Osteoblast (primary cell): Measurements from ENCODE around the gene AKAP11. TPM values are rescaled to one million over a fixed set of nuclear protein-coding genes. Genes with fewer than 3 reads are reported as not detected.

ENCODE experiments used
- DNase-seq: peaks from one replicate; pipeline ENCODE4 v3.0.0; 2011; ENCODE audit warnings: low spot score, mixed read lengths; ENCODE audit not compliant: insufficient read length; ENCODE audit errors: missing footprints
- H2AFZ ChIP-seq: 2 replicates; pipeline ENCODE4 v1.6.0; 2011; ENCODE audit warnings: mild to moderate bottlenecking, low read length
- H3K27ac ChIP-seq: 2 replicates; pipeline ENCODE4 v1.5.1; 2011; ENCODE audit warnings: mild to moderate bottlenecking, low read depth, low read length, moderate library complexity
- H3K27me3 ChIP-seq: 2 replicates; pipeline ENCODE4 v1.6.0; 2012; ENCODE audit warnings: mild to moderate bottlenecking, control low read depth, inconsistent platforms, low read length, moderate library complexity; ENCODE audit not compliant: insufficient read depth
- H3K36me3 ChIP-seq: 2 replicates; pipeline ENCODE4 v1.5.1; 2011; ENCODE audit warnings: mild to moderate bottlenecking, low read length, control low read depth, moderate library complexity; ENCODE audit not compliant: insufficient read depth
- H3K4me1 ChIP-seq: 2 replicates; pipeline ENCODE4 v1.5.1; 2011; ENCODE audit warnings: mild to moderate bottlenecking, low read length, control low read depth, moderate library complexity; ENCODE audit not compliant: insufficient read depth
- H3K4me2 ChIP-seq: 2 replicates; pipeline ENCODE4 v1.6.0; 2011; ENCODE audit warnings: mild to moderate bottlenecking, low read length; ENCODE audit not compliant: insufficient read depth
- H3K4me3 ChIP-seq: fragments of 200-600 bp; sonication (generic); 3 replicates; pipeline ENCODE4 v1.5.1; 2012; ENCODE audit warnings: mild to moderate bottlenecking, low read length, inconsistent platforms; ENCODE audit not compliant: insufficient read depth
- H3K79me2 ChIP-seq: 2 replicates; pipeline ENCODE4 v1.6.0; 2012; ENCODE audit warnings: mild to moderate bottlenecking, low read length, control low read depth, inconsistent platforms; ENCODE audit not compliant: insufficient read depth
- H3K9me3 ChIP-seq: 2 replicates; pipeline ENCODE4 v1.5.1; 2011; ENCODE audit warnings: low read depth, low read length, control low read depth
- H4K20me1 ChIP-seq: 2 replicates; pipeline ENCODE4 v1.6.0; 2012; ENCODE audit warnings: mild to moderate bottlenecking, low read length, control low read depth; ENCODE audit not compliant: insufficient read depth
- total RNA-seq: library from RNA; depleted of rRNA; stranded (reverse); fragments of >200 nt; gene quantifications from 2 replicates; pipeline ENCODE4 v1.2.3, GENCODE V29; 2012
- TF ChIP-seq, protein P1 (sequence below): IDR thresholded peaks from 2 replicates; pipeline ENCODE4 v1.5.1; 2011; ENCODE audit warnings: mild to moderate bottlenecking, low read depth, low read length, moderate library complexity; ENCODE audit errors: extremely low read depth

The AKAP11 gene
- total RNA-seq, 1 donor = 29.3 TPM

DNA sequence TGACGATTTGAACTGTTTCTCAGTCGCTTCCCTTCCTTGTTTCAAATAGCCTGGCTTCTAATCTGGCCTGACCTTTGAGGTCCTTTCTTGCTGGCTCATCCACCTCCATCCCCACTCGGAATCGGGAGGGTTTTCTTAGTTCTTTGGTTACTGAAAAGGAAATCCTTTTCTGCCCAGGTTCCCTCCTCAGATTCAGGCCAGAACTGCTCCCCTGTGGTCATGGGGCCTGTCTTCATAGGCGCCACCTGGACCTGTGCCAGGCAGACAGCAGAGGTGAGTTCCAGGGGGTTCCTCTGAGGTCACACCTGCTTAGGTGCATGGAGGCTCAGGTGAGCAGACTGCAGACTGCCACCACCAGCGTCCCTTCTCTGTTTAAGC, 62.4 kb downstream of the AKAP11 start:
- H3K4me2 ChIP-seq = peak overlapping the region; percentile 56

DNA sequence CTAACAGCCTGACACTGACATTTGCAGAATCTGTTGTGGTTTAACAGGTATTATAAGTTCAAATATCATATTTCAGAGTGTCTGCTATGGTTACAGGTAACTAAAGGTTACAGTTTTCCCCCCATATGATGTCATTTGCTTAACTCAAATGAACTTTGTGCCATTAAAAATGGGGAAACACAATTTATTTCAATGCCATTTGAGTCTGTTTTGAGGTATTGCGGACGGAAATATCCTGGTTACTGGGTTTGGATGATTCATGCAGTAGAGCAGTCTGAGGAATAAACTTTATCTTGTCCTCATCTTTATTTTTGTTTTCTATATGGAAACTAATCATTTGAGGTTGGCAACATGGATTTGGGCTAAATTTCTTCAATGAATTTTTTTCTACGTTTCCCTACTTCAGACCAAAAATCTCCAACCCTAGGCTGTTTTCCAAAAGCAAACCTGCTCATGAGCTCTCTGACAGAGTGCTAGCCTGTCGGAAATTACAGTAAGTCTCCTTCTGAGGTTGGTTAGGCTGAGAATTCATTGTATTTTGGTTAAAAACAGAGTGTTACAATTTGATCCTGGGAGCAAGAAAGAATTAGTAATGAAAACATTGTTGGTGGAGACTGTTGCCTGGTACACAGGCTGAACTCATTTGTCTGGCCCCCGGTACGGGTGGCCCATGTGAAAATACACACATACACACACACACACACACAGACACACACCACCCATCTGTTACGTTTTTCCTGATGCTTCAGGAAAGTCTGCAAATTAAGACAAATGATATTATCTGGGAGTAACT, 66.1 kb downstream of the AKAP11 start:
- Histone ChIP-seq H3K9me3 (no peaks in the 10 kb centered on the region), H4K20me1 (no peaks in the 10 kb centered on the region), H3K4me3 (no peak overlapping the region), H3K27me3 (peaks cover 12% of the 10 kb centered on the region), H3K27ac (no peak overlapping the region), H3K4me1 (no peaks in the 10 kb centered on the region), H2AFZ (no peak overlapping the region), H3K79me2 (no peaks in the 10 kb centered on the region), H3K4me2 (no peak overlapping the region), H3K36me3 (no peaks in the 10 kb centered on the region)
- TF ChIP-seq, protein P1, sequence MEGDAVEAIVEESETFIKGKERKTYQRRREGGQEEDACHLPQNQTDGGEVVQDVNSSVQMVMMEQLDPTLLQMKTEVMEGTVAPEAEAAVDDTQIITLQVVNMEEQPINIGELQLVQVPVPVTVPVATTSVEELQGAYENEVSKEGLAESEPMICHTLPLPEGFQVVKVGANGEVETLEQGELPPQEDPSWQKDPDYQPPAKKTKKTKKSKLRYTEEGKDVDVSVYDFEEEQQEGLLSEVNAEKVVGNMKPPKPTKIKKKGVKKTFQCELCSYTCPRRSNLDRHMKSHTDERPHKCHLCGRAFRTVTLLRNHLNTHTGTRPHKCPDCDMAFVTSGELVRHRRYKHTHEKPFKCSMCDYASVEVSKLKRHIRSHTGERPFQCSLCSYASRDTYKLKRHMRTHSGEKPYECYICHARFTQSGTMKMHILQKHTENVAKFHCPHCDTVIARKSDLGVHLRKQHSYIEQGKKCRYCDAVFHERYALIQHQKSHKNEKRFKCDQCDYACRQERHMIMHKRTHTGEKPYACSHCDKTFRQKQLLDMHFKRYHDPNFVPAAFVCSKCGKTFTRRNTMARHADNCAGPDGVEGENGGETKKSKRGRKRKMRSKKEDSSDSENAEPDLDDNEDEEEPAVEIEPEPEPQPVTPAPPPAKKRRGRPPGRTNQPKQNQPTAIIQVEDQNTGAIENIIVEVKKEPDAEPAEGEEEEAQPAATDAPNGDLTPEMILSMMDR = no peak
- DNase-seq = peak; percentile 5

More for the DNA sequence above, 62.4 kb downstream of the AKAP11 start:
- H3K27ac ChIP-seq = no peak overlapping the region
- TF ChIP-seq, protein P1 = no peak
- H3K4me3 ChIP-seq = peak overlapping the region; percentile 50
- H3K9me3 ChIP-seq = no peaks in the 10 kb centered on the region
- DNase-seq = peak; percentile 39
- H4K20me1 ChIP-seq = no peaks in the 10 kb centered on the region
- H3K36me3 ChIP-seq = no peaks in the 10 kb centered on the region
- H2AFZ ChIP-seq = peak overlapping the region; percentile 59
- no peaks in the 10 kb centered on the region for H3K4me1 ChIP-seq
- no peaks in the 10 kb centered on the region for H3K79me2 ChIP-seq
- H3K27me3 ChIP-seq = peaks cover 12% of the 10 kb centered on the region

DNA sequence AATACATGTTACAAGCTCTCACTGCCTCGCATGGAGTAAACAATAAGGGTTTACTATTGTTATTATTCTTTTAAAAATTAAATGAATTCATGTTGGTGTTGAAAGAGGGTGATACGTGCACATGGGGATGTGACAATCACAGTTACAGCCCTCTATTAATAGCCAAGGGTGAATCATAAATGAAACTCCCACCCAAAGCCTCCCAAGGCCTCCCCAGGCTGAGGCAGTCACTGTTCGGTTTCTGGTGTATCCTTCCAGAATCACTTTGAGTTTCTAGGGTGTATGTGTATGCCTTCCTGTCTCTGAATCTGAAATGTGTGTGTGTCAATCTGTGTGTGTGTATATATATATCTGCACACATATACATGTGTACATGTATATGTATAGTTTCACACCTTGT, 73.4 kb downstream of the AKAP11 start:
- no peaks in the 10 kb centered on the region for H4K20me1 ChIP-seq
- H3K4me3 ChIP-seq = no peak overlapping the region
- no peaks in the 10 kb centered on the region for H3K4me1 ChIP-seq
- no peak overlapping the region for H2AFZ ChIP-seq
- TF ChIP-seq, protein P1 = no peak
- H3K27ac ChIP-seq = no peak overlapping the region
- no peaks in the 10 kb centered on the region for H3K79me2 ChIP-seq
- no peak overlapping the region for H3K4me2 ChIP-seq
- H3K9me3 ChIP-seq = no peaks in the 10 kb centered on the region
- H3K36me3 ChIP-seq = no peaks in the 10 kb centered on the region
- H3K27me3 ChIP-seq = no peaks in the 10 kb centered on the region
- DNase-seq = no peak

DNA sequence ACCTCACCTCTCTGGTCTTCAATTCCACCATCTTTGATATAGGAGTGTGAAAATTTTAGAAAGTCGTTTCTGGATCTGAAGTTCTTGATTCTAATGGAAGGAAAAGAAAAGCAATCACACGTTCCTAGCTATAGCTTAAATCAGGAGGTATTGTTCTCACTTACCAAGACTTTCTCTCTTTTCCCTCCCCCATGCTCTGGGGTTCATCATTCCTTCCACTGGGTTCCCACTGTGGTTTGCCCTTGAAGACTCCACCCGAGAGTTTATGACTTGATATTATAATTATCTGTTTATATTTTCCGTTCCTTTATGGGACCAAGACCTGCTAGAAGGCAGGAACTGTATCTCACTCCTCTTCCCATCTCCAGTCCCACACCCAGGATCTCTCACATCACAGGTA, 76.6 kb downstream of the AKAP11 start:
- H3K27me3 ChIP-seq = no peaks in the 10 kb centered on the region
- H3K79me2 ChIP-seq = no peaks in the 10 kb centered on the region
- no peaks in the 10 kb centered on the region for H3K36me3 ChIP-seq
- H4K20me1 ChIP-seq = no peaks in the 10 kb centered on the region
- TF ChIP-seq, protein P1 = no peak
- H3K27ac ChIP-seq = no peak overlapping the region
- H3K4me3 ChIP-seq = no peak overlapping the region
- no peak for DNase-seq
- no peak overlapping the region for H3K4me2 ChIP-seq
- H2AFZ ChIP-seq = no peak overlapping the region
- H3K4me1 ChIP-seq = no peaks in the 10 kb centered on the region
- H3K9me3 ChIP-seq = no peaks in the 10 kb centered on the region
